Spleen (tissue), 11 donors: Measurements from ENCODE around the gene SEMA3F. TPM values are rescaled to one million over a fixed set of nuclear protein-coding genes. Genes with fewer than 3 reads are reported as not detected.

Experiments used
- DNase-seq: peaks from one replicate; pipeline ENCODE4 v3.0.0-alpha.2; 2020
- H3K27ac ChIP-seq, 8 donors: fragments of 200-600 bp; sonication (generic) in 7 of 8; 1 replicate in 4 of 8; 2 replicates in 4 of 8; pipeline versions ENCODE4 v1.5.0 to v1.8.0; 2016 to 2021; ENCODE audit warnings: inconsistent platforms in 4 of 8, mild to moderate bottlenecking in 4 of 8, moderate library complexity in 1 of 8
- H3K27me3 ChIP-seq, 7 donors: fragments of 200-600 bp; sonication (generic) in 6 of 7; replicated peaks in 1 of 7; 1 replicate in 4 of 7; 2 replicates in 3 of 7; pipeline versions ENCODE4 v1.5.0 to v1.8.0; 2016 to 2021; ENCODE audit warnings: inconsistent platforms in 3 of 7, mild to moderate bottlenecking in 1 of 7
- H3K36me3 ChIP-seq, 6 donors: fragments of 200-600 bp; sonication (generic) in 5 of 6; 1 replicate in 4 of 6; 2 replicates in 2 of 6; pipeline versions ENCODE4 v1.5.0 to v1.8.0; 2016 to 2021; ENCODE audit warnings: inconsistent platforms in 2 of 6
- H3K4me1 ChIP-seq, 6 donors: fragments of 200-600 bp; sonication (generic) in 5 of 6; 1 replicate in 3 of 6; 2 replicates in 3 of 6; pipeline versions ENCODE4 v1.5.0 to v1.8.0; 2016 to 2021; ENCODE audit warnings: inconsistent platforms in 3 of 6
- H3K4me3 ChIP-seq, 8 donors: fragments of 200-600 bp; sonication (generic) in 7 of 8; 1 replicate in 4 of 8; 2 replicates in 4 of 8; pipeline versions ENCODE4 v1.5.0 to v1.8.0; 2016 to 2021; ENCODE audit warnings: inconsistent platforms in 4 of 8, mild to moderate bottlenecking in 4 of 8, moderate library complexity in 2 of 8
- H3K9me3 ChIP-seq, 8 donors: fragments of 200-600 bp; sonication (generic) in 7 of 8; 1 replicate in 4 of 8; 2 replicates in 4 of 8; pipeline versions ENCODE4 v1.5.0 to v1.8.0; 2016 to 2021; ENCODE audit warnings: inconsistent platforms in 4 of 8
- CTCF ChIP-seq, 11 experiments: fragments of 200-600 bp in 7 of 11; fragments of 450-650 bp in 4 of 11; sonication (generic) in 4 of 11; IDR thresholded peaks in 8 of 11; conservative IDR thresholded peaks in 3 of 11; 1 replicate in 7 of 11; 2 replicates in 4 of 11; pipeline versions ENCODE4 v1.4.0 to v1.8.0; 2016 to 2021; ENCODE audit warnings: antibody characterized with exemption in 11 of 11, inconsistent platforms in 4 of 11, mild to moderate bottlenecking in 1 of 11
- POLR2A ChIP-seq, 3 donors: fragments of 450-650 bp; IDR thresholded peaks; one replicate each; pipeline ENCODE4 v1.5.1; 2017; ENCODE audit warnings: antibody characterized with exemption in 3 of 3, mild to moderate bottlenecking in 1 of 3
- POLR2AphosphoS5 ChIP-seq, 3 donors: sonication (generic); formaldehyde crosslinking; IDR thresholded peaks; one replicate each; pipeline ENCODE4 v1.5.1; 2017; ENCODE audit warnings: antibody characterized with exemption in 3 of 3
- WGBS, 5 donors: extraction: QIAGEN DNeasy Blood & Tissue Kit in 3 of 5; methylation state at CpG; one replicate each; pipeline versions ENCODE4 v1.1.5 to v1.1.7; 2013 to 2018; 5-methylcytosine and 5-hydroxymethylcytosine counted together
- intact Hi-C: fragments of 100-400 bp; cut with DNase I; formaldehyde crosslinking; loops from one replicate; pipeline ENCODE4 v1.15.0; 2023; ENCODE audit warnings: low total_unique reads
- microRNA-seq, 3 donors: library from miRNA; unstranded; fragments of <30 nt; microRNA quantifications; one replicate each; pipeline versions ENCODE4 to v1.1.0, GENCODE V29; 2019 to 2020
- polyA plus RNA-seq, 3 donors: library from polyadenylated mRNA; stranded (reverse); fragments of 200-250 nt; gene quantifications; one replicate each; pipeline ENCODE4 v1.2.1, GENCODE V29; 2013
- small RNA-seq, 4 donors: library from RNA; depleted of rRNA; stranded (forward); fragments of <200 nt; gene quantifications; one replicate each; pipeline ENCODE3, GENCODE V24; 2016
- total RNA-seq, 7 donors: library from RNA; depleted of rRNA in 3 of 7; stranded (reverse); fragments of >200 nt in 3 of 7; fragmentation: NEBNext Ultra II Directional in 4 of 7; extraction: Animal tissue kit (Norgen Biotek cat#: 25700) in 4 of 7; gene quantifications; one replicate each; pipeline versions ENCODE4 v1.1.0 to v1.2.1, GENCODE V29; 2016 to 2021
- donor health status: healthy with polysubstance abuse.
- donor health status: DM: no; HTN: no; CAD: no; lungs with moderate emphysema.
- donor health status: DM: no; HTN: no; CAD: no.
- donor health status: Bipolar disorder and iron deficiency.
- donor health status: healthy.
- donor health status: DM: no; HTN: no; CAD: no.
- donor health status: DM: yes; HTN: yes; CAD: no.

Gene SEMA3F
- total and polyA plus RNA-seq, 10 donors, result 16.9 to 205 (median 77.9) TPM

- no peaks in the 10 kb centered on the region for H3K9me3 ChIP-seq
- H3K27ac ChIP-seq, result peak overlapping the region; percentile 94 to 99 (median 96)
- DNase-seq, result peak; percentile 92
- peaks cover 0 to 38% (median 11%) of the 10 kb centered on the region in 6 donors for H3K36me3 ChIP-seq
- intact Hi-C loops, result loop anchor here (10.0 kb wide), 1 partner anchor 86 kb away; the partner anchor contains the start of genes HYAL2 and TUSC2
- no peaks in the 10 kb centered on the region for H3K27me3 ChIP-seq
- TF ChIP-seq POLR2A (IDR thresholded peaks at IDR 0.05), result no peak
- TF ChIP-seq POLR2AphosphoS5 (IDR thresholded peaks at IDR 0.05), result peak; percentile 64 to 80 (median 68)
- TF ChIP-seq CTCF (IDR thresholded peaks at IDR 0.05 in 8 of 11, conservative IDR thresholded peaks at IDR 0.05 in 3 of 11), result peak in 1 of 11 experiments; percentile 17
- H3K4me3 ChIP-seq, result peak overlapping the region; percentile 87 to 98 (median 92)
- H3K4me1 ChIP-seq, result peaks cover 58 to 77% (median 70%) of the 10 kb centered on the region in 6 donors
- WGBS, 5 donors, result 25 to 54% (median 28%) methylated on average over 7 of the region's 7 CpGs; no CpG with 5 or more reads in 1 of the 5 donors
These were observed 83.5 kb downstream of the SEMA3F start for GRCh38 chr3:50238549-50239026.

Small RNA genes lying within 50 kb of the gene (microRNA-seq; reads per million reads assigned to microRNA genes)
- gene MIR566 (0 reads per million in 3 donors), gene MIR5787 (0 reads per million in 3 donors)

Small RNA genes lying within 50 kb of the gene (small RNA-seq; reads per million reads assigned to genes)
- 0 reads per million in 4 donors for gene MIR566
- 0 reads per million in 4 donors for gene MIR5787

Other genes with a start within 250 kb of the SEMA3F start
- gene MON1A, start 225.5 kb upstream of the SEMA3F start, total RNA-seq, result 1 to 10 TPM; 5.3 to 9.3 (median 7.5) TPM
- 1 to 10 TPM; 3.4 to 5.9 (median 4.5) TPM for gene MON1A, start 225.5 kb upstream of the SEMA3F start, polyA plus RNA-seq
- 100 to 1,000 TPM; 104 to 191 (median 144) TPM for gene RBM6, start 215.2 kb upstream of the SEMA3F start, total RNA-seq
- gene RBM6, start 215.2 kb upstream of the SEMA3F start, polyA plus RNA-seq, result 100 to 1,000 TPM; 118 to 320 (median 303) TPM
- 100 to 1,000 TPM; 196 to 381 (median 263) TPM for gene RBM5, start 66.4 kb upstream of the SEMA3F start, total RNA-seq
- 100 to 1,000 TPM in 2 of 3 donors, 10 to 100 TPM in 1; 79.2 to 190 (median 149) TPM for gene RBM5, start 66.4 kb upstream of the SEMA3F start, polyA plus RNA-seq
- under 1 TPM in 2 of 7 donors, not detected in 5; 0.18 to 0.44 TPM for gene GNAT1, start 36.3 kb downstream of the SEMA3F start, total RNA-seq
- under 1 TPM in 1 of 3 donors, not detected in 2; 0.05 TPM for gene GNAT1, start 36.3 kb downstream of the SEMA3F start, polyA plus RNA-seq
- gene SLC38A3, start 49.9 kb downstream of the SEMA3F start, total RNA-seq, result not detected
- gene SLC38A3, start 49.9 kb downstream of the SEMA3F start, polyA plus RNA-seq, result under 1 TPM in 2 of 3 donors, not detected in 1; 0.02 to 0.07 TPM
- gene GNAI2, start 80.9 kb downstream of the SEMA3F start, total RNA-seq, result 100 to 1,000 TPM; 276 to 466 (median 385) TPM
- 100 to 1,000 TPM; 147 to 232 (median 170) TPM for gene GNAI2, start 80.9 kb downstream of the SEMA3F start, polyA plus RNA-seq
- gene SEMA3B, start 113.8 kb downstream of the SEMA3F start, total RNA-seq, result 10 to 100 TPM in 1 of 7 donors, 1 to 10 TPM in 6; 2.2 to 13.9 (median 4.5) TPM
- gene SEMA3B, start 113.8 kb downstream of the SEMA3F start, polyA plus RNA-seq, result 10 to 100 TPM in 1 of 3 donors, 1 to 10 TPM in 2; 2.7 to 14.5 (median 3.4) TPM
- under 1 TPM in 1 of 7 donors, not detected in 6; 0.46 TPM for gene LSMEM2, start 123.8 kb downstream of the SEMA3F start, total RNA-seq
- gene LSMEM2, start 123.8 kb downstream of the SEMA3F start, polyA plus RNA-seq, result under 1 TPM; 0.06 to 0.29 (median 0.20) TPM
- gene IFRD2, start 137.1 kb downstream of the SEMA3F start, total RNA-seq, result 10 to 100 TPM; 40.2 to 67.6 (median 48.0) TPM
- 10 to 100 TPM; 58.4 to 76.7 (median 74.8) TPM for gene IFRD2, start 137.1 kb downstream of the SEMA3F start, polyA plus RNA-seq
- gene HYAL3, start 144.1 kb downstream of the SEMA3F start, total RNA-seq, result 1 to 10 TPM in 6 of 7 donors, under 1 TPM in 1; 0.73 to 3.8 (median 2.7) TPM
- 1 to 10 TPM; 1.4 to 2.4 (median 2.1) TPM for gene HYAL3, start 144.1 kb downstream of the SEMA3F start, polyA plus RNA-seq
- 10 to 100 TPM in 6 of 7 donors, 1 to 10 TPM in 1; 7.8 to 15.1 (median 11.8) TPM for gene NAA80, start 144.1 kb downstream of the SEMA3F start, total RNA-seq
- gene NAA80, start 144.1 kb downstream of the SEMA3F start, polyA plus RNA-seq, result 10 to 100 TPM; 12.4 to 15.5 (median 15.2) TPM
- 100 to 1,000 TPM in 5 of 7 donors, 10 to 100 TPM in 2; 46.8 to 172 (median 122) TPM for gene HYAL1, start 148.2 kb downstream of the SEMA3F start, total RNA-seq
- 10 to 100 TPM; 18.2 to 49.4 (median 46.6) TPM for gene HYAL1, start 148.2 kb downstream of the SEMA3F start, polyA plus RNA-seq
- 100 to 1,000 TPM; 192 to 746 (median 523) TPM for gene HYAL2, start 167.4 kb downstream of the SEMA3F start, total RNA-seq
- gene HYAL2, start 167.4 kb downstream of the SEMA3F start, polyA plus RNA-seq, result 100 to 1,000 TPM; 108 to 155 (median 123) TPM
- 10 to 100 TPM; 19.4 to 33.6 (median 24.4) TPM for gene TUSC2, start 172.9 kb downstream of the SEMA3F start, total RNA-seq
- gene TUSC2, start 172.9 kb downstream of the SEMA3F start, polyA plus RNA-seq, result 10 to 100 TPM; 20.6 to 36.5 (median 34.4) TPM
- 100 to 1,000 TPM in 1 of 7 donors, 10 to 100 TPM in 6; 48.3 to 113 (median 63.3) TPM for gene RASSF1, start 185.5 kb downstream of the SEMA3F start, total RNA-seq
- 10 to 100 TPM; 59.3 to 83.7 (median 81.4) TPM for gene RASSF1, start 185.5 kb downstream of the SEMA3F start, polyA plus RNA-seq
- gene ZMYND10, start 190.4 kb downstream of the SEMA3F start, total RNA-seq, result 1 to 10 TPM in 3 of 7 donors, under 1 TPM in 3, not detected in 1; 0.60 to 2.2 (median 1.1) TPM
- 1 to 10 TPM in 2 of 3 donors, under 1 TPM in 1; 0.56 to 2.1 (median 1.6) TPM for gene ZMYND10, start 190.4 kb downstream of the SEMA3F start, polyA plus RNA-seq
- gene NPRL2, start 195.5 kb downstream of the SEMA3F start, total RNA-seq, result 10 to 100 TPM; 17.8 to 31.2 (median 22.7) TPM
- 10 to 100 TPM; 22.1 to 28.2 (median 23.0) TPM for gene NPRL2, start 195.5 kb downstream of the SEMA3F start, polyA plus RNA-seq
- 10 to 100 TPM; 18.7 to 33.7 (median 24.9) TPM for gene CYB561D2, start 195.5 kb downstream of the SEMA3F start, total RNA-seq
- 10 to 100 TPM; 26.8 to 35.2 (median 27.2) TPM for gene CYB561D2, start 195.5 kb downstream of the SEMA3F start, polyA plus RNA-seq
- gene TMEM115, start 204.2 kb downstream of the SEMA3F start, total RNA-seq, result 10 to 100 TPM; 22.6 to 49.2 (median 35.1) TPM
- 10 to 100 TPM; 14.0 to 22.1 (median 17.2) TPM for gene TMEM115, start 204.2 kb downstream of the SEMA3F start, polyA plus RNA-seq